ENCODE data around the gene TGM5.

DNA sequence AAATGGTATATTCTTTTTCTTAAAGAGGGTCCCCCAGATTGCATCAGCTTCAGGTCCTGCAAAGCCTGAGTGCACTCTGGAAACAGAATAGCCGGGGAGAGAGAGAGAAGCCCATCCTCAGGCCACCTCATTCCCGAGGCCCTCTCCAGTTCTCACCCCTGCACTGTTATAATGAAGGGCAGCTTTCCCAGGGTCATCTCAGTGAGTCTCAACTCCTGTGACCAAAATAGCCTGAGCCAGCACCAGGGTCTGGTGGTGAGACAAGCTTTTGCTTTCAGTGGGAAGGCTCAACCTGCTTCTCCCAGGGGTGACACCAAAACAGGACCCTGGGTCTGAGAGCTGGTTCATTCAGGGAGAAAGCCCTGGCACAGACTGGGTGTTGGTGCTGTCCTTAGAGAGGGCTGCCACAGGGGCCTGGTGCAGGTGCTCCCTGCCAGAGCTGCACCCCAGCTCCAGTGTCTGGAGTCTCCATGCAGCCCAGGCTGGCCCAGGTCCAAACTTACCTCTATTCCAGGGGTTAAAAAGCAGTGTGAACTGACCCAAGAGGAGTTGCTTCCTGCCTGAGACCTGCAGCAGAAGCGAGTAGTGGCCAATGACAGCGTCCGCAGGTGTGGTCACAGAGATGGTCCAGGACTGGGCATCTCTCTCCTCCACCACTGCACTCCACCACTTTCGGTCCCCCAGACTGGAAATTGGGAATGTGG, 52.0 kb downstream of the TGM5 start:
- no peak for TF ChIP-seq SP1 (CRISPR knock-in tag; conservative IDR thresholded peaks at IDR 0.05)
- no peak for TF ChIP-seq JUN (CRISPR knock-in tag; IDR thresholded peaks at IDR 0.05)
- no peak for TF ChIP-seq ELF4 (CRISPR knock-in tag; IDR thresholded peaks at IDR 0.05; ENCODE audit: low read depth)
- TF ChIP-seq, protein P1, sequence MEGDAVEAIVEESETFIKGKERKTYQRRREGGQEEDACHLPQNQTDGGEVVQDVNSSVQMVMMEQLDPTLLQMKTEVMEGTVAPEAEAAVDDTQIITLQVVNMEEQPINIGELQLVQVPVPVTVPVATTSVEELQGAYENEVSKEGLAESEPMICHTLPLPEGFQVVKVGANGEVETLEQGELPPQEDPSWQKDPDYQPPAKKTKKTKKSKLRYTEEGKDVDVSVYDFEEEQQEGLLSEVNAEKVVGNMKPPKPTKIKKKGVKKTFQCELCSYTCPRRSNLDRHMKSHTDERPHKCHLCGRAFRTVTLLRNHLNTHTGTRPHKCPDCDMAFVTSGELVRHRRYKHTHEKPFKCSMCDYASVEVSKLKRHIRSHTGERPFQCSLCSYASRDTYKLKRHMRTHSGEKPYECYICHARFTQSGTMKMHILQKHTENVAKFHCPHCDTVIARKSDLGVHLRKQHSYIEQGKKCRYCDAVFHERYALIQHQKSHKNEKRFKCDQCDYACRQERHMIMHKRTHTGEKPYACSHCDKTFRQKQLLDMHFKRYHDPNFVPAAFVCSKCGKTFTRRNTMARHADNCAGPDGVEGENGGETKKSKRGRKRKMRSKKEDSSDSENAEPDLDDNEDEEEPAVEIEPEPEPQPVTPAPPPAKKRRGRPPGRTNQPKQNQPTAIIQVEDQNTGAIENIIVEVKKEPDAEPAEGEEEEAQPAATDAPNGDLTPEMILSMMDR (IDR thresholded peaks at IDR 0.05) = no peak
- no peak for TF ChIP-seq OVOL2 (CRISPR knock-in tag; IDR thresholded peaks at IDR 0.05; ENCODE audit: borderline replicate concordance)

All from WTC11 (cell line).